Loucy (cell line): Measurements from ENCODE around the gene NUDT13.

Experiments used
- H2AFZ ChIP-seq: fragments of 200-600 bp; sonication (generic); 2 replicates; pipeline ENCODE4 v1.6.0; 2016; ENCODE audit warnings: antibody characterized with exemption, mild to moderate bottlenecking, low read length, moderate library complexity
- H3F3A ChIP-seq: fragments of 200-600 bp; 2 replicates; pipeline ENCODE4 v1.6.0; 2016; ENCODE audit warnings: antibody characterized with exemption, low read depth, mild to moderate bottlenecking
- H3K27me3 ChIP-seq: fragments of 200-600 bp; sonication (generic); 2 replicates; pipeline ENCODE4 v1.6.1; 2014; ENCODE audit warnings: low read length, mild to moderate bottlenecking; ENCODE audit not compliant: insufficient read depth, poor library complexity, severe bottlenecking
- H3K36me3 ChIP-seq: fragments of 200-600 bp; sonication (generic); 2 replicates; pipeline ENCODE4 v1.6.1; 2016; ENCODE audit warnings: low read length; ENCODE audit not compliant: insufficient read depth
- H3K4me1 ChIP-seq: fragments of 200-600 bp; sonication (generic); 2 replicates; pipeline ENCODE4 v1.5.1; 2014; ENCODE audit warnings: low read length, mild to moderate bottlenecking; ENCODE audit not compliant: insufficient read depth, poor library complexity, severe bottlenecking
- H3K4me2 ChIP-seq: fragments of 200-600 bp; sonication (generic); 2 replicates; pipeline ENCODE4 v1.6.0; 2014; ENCODE audit warnings: antibody characterized with exemption, low read length, low read depth, mild to moderate bottlenecking; ENCODE audit not compliant: poor library complexity, severe bottlenecking
- H3K4me3 ChIP-seq: fragments of 200-600 bp; sonication (generic); 2 replicates; pipeline ENCODE4 v1.5.1; 2014; ENCODE audit warnings: low read length, mild to moderate bottlenecking, mixed read lengths; ENCODE audit not compliant: poor library complexity, severe bottlenecking
- H3K79me2 ChIP-seq: fragments of 200-600 bp; sonication (generic); 2 replicates; pipeline ENCODE4 v1.6.1; 2014; ENCODE audit warnings: low read length; ENCODE audit not compliant: insufficient read depth
- H3K9ac ChIP-seq: fragments of 200-600 bp; sonication (generic); 2 replicates; pipeline ENCODE4 v1.6.0; 2014; ENCODE audit warnings: mild to moderate bottlenecking, low read depth, low read length, moderate library complexity; ENCODE audit not compliant: poor library complexity, severe bottlenecking
- H3K9me2 ChIP-seq: fragments of 200-600 bp; sonication (generic); replicated peaks from 2 replicates; pipeline ENCODE4 v1.6.1; 2016; ENCODE audit warnings: low read depth, low read length, mixed read lengths
- H3K9me3 ChIP-seq: fragments of 200-600 bp; sonication (generic); 2 replicates; pipeline ENCODE4 v1.6.1; 2014; ENCODE audit warnings: mild to moderate bottlenecking, antibody characterized with exemption, low read length, low read depth; ENCODE audit not compliant: insufficient read depth
- H4K20me1 ChIP-seq: fragments of 200-600 bp; sonication (generic); 2 replicates; pipeline ENCODE4 v1.6.0; 2014; ENCODE audit warnings: antibody characterized with exemption, low read length, mild to moderate bottlenecking; ENCODE audit not compliant: insufficient read depth, poor library complexity, severe bottlenecking
- EZH2phosphoT487 ChIP-seq: fragments of 200-600 bp; IDR thresholded peaks from 2 replicates; pipeline ENCODE4 v1.6.1; 2018; ENCODE audit warnings: antibody characterized with exemption, mild to moderate bottlenecking, moderate library complexity, borderline replicate concordance
- TF ChIP-seq, protein P1 (sequence below): fragments of 200-600 bp; sonication (generic); conservative IDR thresholded peaks from 2 replicates; pipeline ENCODE4 v1.5.1; 2014; ENCODE audit warnings: mild to moderate bottlenecking, antibody characterized with exemption, low read length

Gene NUDT13

DNA sequence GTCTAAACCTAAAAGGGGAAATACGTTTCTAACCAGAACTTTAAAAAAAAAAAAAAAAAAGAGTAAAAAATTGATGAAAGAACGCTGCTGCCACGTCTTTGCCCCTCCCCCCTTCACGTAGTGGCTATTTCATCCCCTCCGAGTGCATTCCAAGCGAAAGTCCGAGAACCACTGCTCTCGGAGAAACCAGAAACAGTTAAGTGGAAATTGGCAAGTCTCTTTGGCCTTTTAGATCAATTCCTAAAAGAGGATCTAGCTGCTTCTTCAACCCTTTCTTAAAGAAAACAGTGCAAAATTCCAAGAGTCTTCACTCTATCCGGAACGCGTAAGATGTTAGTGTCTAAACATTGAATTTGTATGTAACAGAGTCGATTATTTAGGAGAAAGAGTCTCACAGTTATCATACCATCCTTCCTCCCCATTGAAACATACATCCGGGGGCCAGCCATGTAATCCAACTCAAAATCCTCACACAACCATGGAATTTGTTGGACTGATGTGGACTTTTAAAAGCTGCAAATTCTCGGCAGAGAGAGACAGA, 14.7 kb upstream of the NUDT13 start:
- Histone ChIP-seq H3F3A (peaks cover 12% of the 10 kb centered on the region; the same call in 1 of the 2 replicates), H3K27me3 (no peaks in the 10 kb centered on the region), H3K4me2 (peak overlapping the region; percentile 95), H4K20me1 (peaks cover 31% of the 10 kb centered on the region), H2AFZ (peak overlapping the region; percentile 95), H3K4me1 (peaks cover 34% of the 10 kb centered on the region), H3K9me2 (no peaks in the 10 kb centered on the region), H3K79me2 (peaks cover 54% of the 10 kb centered on the region), H3K9me3 (no peaks in the 10 kb centered on the region), H3K9ac (peak overlapping the region; percentile 91), H3K36me3 (no peaks in the 10 kb centered on the region), H3K4me3 (peak overlapping the region; percentile 84)
- TF ChIP-seq, protein P1, sequence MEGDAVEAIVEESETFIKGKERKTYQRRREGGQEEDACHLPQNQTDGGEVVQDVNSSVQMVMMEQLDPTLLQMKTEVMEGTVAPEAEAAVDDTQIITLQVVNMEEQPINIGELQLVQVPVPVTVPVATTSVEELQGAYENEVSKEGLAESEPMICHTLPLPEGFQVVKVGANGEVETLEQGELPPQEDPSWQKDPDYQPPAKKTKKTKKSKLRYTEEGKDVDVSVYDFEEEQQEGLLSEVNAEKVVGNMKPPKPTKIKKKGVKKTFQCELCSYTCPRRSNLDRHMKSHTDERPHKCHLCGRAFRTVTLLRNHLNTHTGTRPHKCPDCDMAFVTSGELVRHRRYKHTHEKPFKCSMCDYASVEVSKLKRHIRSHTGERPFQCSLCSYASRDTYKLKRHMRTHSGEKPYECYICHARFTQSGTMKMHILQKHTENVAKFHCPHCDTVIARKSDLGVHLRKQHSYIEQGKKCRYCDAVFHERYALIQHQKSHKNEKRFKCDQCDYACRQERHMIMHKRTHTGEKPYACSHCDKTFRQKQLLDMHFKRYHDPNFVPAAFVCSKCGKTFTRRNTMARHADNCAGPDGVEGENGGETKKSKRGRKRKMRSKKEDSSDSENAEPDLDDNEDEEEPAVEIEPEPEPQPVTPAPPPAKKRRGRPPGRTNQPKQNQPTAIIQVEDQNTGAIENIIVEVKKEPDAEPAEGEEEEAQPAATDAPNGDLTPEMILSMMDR: no peak
- no peak for TF ChIP-seq EZH2phosphoT487

DNA sequence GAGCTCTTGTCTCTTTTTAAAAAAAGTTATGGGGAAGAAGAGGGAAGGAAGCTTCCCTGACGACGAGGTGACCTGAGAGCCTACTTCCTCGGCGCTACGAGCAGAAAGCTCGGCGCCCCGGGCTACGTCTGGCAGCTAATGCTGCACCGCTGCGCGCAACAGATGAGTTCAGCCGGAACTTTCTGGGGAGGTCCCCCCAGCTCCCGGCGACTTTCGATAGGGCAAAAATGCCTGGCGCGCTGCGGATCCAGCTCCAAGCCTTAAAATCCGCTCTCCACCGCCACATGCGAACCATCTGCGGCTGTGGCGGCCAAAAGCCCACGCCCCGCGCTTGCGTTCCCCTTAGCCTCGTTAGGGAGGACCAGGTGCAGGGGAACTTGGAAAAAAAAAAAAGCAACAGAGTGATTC, 14.2 kb upstream of the NUDT13 start:
- Histone ChIP-seq H3K9me2 (no peaks in the 10 kb centered on the region), H3K79me2 (peaks cover 50% of the 10 kb centered on the region)

DNA sequence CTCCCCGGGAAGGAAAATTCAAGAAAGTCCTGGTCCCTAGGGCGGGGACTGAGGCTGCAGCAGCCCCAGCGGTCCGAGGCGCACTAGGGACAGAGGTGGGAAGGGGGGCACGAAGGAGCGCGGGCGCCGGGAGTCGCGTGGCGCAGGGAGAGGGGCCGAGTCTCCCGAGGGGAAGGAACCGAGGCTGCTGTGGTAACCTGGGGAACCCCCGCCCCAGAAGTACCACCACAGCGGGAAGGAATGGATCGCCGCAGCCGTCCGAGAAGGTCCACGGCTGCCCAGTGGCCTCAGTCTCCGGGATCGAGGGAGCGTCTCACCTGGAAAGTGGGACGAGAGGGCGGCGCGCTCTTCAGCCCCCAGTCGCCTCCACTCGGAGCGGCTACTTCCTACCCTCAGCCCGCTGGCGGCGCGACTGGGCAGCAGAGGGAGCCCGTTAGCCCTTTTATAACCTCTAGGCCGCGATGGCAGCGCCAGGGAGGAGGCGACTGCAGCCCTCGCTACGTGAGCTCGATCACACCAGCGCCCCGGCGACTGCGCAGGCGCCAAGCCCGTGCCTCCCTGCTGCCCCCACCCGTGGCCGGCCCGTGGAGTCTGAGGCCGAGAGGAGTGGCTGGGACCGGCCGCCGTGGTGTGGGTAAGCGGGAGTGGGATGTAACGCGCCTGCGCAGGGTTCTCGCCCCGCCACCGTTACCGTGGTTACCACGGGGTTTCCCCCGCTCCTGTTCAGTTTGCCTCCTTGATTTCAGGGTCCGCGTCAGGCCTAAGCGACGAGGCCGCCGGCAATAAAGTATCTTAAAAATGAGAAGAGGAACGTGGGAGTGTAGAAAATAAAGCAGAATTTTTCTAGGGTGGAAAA, 13.6 kb upstream of the NUDT13 start, which contains the start of gene P4HA1:
Gene P4HA1, minus strand, starts transcription at position 418 of the 856 bp plus-strand sequence. CDS start 21,983 bp downstream, outside the sequence.
- Histone ChIP-seq H3K4me2 (peak within 1 kb of the TSS; percentile 95), H4K20me1 (peaks cover 30% of the 10 kb centered on the region), H3K9ac (peak within 1 kb of the TSS; percentile 91), H2AFZ (peak within 1 kb of the TSS; percentile 95), H3F3A (peaks cover 12% of the 10 kb centered on the region; the same call in 1 of the 2 replicates), H3K79me2 (peaks cover 44% of the 10 kb centered on the region), H3K4me3 (peak within 1 kb of the TSS; percentile 84), H3K27me3 (no peaks in the 10 kb centered on the region), H3K9me3 (no peaks in the 10 kb centered on the region), H3K9me2 (no peaks in the 10 kb centered on the region), H3K36me3 (no peaks in the 10 kb centered on the region), H3K4me1 (peaks cover 30% of the 10 kb centered on the region)
- TF ChIP-seq, protein P1: peak; percentile 54
- TF ChIP-seq EZH2phosphoT487: no peak

More for the DNA sequence above, 14.2 kb upstream of the NUDT13 start:
- Histone ChIP-seq H3K4me1 (peaks cover 34% of the 10 kb centered on the region), H3K27me3 (no peaks in the 10 kb centered on the region), H2AFZ (peak overlapping the region; percentile 95), H3K9ac (peak overlapping the region; percentile 91), H3F3A (peaks cover 12% of the 10 kb centered on the region; the same call in 1 of the 2 replicates), H3K4me2 (peak overlapping the region; percentile 95), H4K20me1 (peaks cover 31% of the 10 kb centered on the region), H3K4me3 (peak overlapping the region; percentile 84), H3K36me3 (no peaks in the 10 kb centered on the region), H3K9me3 (no peaks in the 10 kb centered on the region)
- TF ChIP-seq, protein P1: no peak
- no peak for TF ChIP-seq EZH2phosphoT487
